IPS-20b (cell line): ENCODE measurements around the gene IL1RL2.

Source experiments
- H3K27ac ChIP-seq: one replicate; pipeline ENCODE4 v1.5.1; 2013; ENCODE audit warnings: low read length
- H3K27me3 ChIP-seq: 2 replicates; pipeline ENCODE4 v1.6.1; 2013; ENCODE audit warnings: mild to moderate bottlenecking, low read length, inconsistent platforms; ENCODE audit not compliant: insufficient read depth
- H3K36me3 ChIP-seq: 2 replicates; pipeline ENCODE4 v1.6.1; 2013; ENCODE audit warnings: low read depth, mild to moderate bottlenecking, inconsistent platforms, low read length, moderate library complexity; ENCODE audit not compliant: insufficient read depth
- H3K4me1 ChIP-seq: 2 replicates; pipeline ENCODE4 v1.6.1; 2013; ENCODE audit warnings: mild to moderate bottlenecking, control low read depth, inconsistent platforms, low read length, moderate library complexity; ENCODE audit not compliant: insufficient read depth
- H3K4me3 ChIP-seq: 2 replicates; pipeline ENCODE4 v1.5.1; 2013; ENCODE audit warnings: mild to moderate bottlenecking, low read length, inconsistent platforms
- H3K9ac ChIP-seq: 2 replicates; pipeline ENCODE4 v1.6.1; 2013; ENCODE audit warnings: low read depth, mild to moderate bottlenecking, inconsistent platforms, low read length, moderate library complexity
- H3K9me3 ChIP-seq: 2 replicates; pipeline ENCODE4 v1.6.1; 2013; ENCODE audit warnings: mild to moderate bottlenecking, low read depth, low read length, inconsistent platforms; ENCODE audit not compliant: insufficient read depth

Gene IL1RL2

DNA sequence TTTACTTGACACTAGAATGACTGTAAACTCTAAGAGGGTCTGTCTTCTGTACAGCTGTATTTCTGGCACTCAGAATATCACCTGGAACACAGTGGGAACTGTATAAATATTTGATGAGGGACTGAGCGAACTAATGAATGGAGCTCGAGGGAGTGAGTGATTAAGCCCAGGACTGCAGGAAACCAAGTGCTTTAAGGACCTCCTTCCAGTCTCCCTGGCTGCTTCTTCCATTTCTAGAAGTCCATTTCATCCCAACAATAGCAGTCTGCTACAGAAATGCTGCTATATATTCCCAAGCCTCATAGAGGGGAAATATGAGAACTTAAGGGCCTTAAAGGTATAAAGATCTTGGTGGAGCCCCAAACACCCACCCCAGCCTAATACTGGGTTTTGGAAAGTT, 2.8 kb upstream of the IL1RL2 start:
- Histone ChIP-seq H3K4me3 (no peak overlapping the region), H3K27ac (no peak overlapping the region), H3K4me1 (no peaks in the 10 kb centered on the region), H3K27me3 (peaks cover 39% of the 10 kb centered on the region), H3K9ac (no peak overlapping the region), H3K36me3 (no peaks in the 10 kb centered on the region), H3K9me3 (no peaks in the 10 kb centered on the region)

DNA sequence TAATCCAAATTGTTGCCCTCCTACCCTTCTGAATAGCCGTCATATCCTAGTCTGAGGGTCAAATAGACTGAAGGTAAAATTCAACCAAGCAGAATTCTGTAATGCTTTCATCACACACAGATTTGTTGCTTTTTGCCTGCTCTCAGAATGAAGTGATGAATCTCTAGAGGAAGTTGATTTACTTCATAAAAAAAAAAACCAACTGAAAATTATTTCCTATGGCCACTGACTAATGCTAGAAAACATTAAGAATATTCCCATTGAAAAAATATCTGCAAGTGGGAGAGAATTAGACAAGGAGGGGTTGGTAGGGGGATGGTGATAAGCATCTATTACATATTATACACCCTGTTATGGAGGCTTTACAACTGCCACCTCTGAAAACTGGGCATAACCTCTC, 2.3 kb upstream of the IL1RL2 start:
- Histone ChIP-seq H3K4me3 (no peak overlapping the region), H3K27me3 (peaks cover 43% of the 10 kb centered on the region), H3K9ac (no peak overlapping the region), H3K9me3 (no peaks in the 10 kb centered on the region), H3K27ac (no peak overlapping the region), H3K4me1 (no peaks in the 10 kb centered on the region), H3K36me3 (no peaks in the 10 kb centered on the region)

DNA sequence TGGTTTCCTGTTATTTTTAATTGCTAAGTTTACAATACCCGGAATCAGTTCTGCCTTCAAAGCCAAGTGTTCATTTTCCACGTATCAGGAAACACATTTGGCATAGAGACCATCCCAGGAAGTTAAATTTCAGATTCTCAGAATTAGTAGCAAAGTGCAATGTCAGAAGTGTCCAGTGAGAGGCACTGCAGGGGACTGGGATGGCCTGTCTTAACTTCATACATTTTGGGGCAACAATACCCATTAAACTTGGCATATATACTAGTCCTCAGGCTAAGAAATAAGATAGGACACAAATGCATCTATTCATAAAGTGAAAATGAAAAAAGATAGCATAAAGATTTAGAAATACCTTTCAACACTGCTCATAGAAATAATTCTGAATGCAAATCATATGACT, 1.5 kb upstream of the IL1RL2 start:
- Histone ChIP-seq H3K27ac (no peak overlapping the region), H3K27me3 (peaks cover 50% of the 10 kb centered on the region), H3K4me1 (no peaks in the 10 kb centered on the region)

DNA sequence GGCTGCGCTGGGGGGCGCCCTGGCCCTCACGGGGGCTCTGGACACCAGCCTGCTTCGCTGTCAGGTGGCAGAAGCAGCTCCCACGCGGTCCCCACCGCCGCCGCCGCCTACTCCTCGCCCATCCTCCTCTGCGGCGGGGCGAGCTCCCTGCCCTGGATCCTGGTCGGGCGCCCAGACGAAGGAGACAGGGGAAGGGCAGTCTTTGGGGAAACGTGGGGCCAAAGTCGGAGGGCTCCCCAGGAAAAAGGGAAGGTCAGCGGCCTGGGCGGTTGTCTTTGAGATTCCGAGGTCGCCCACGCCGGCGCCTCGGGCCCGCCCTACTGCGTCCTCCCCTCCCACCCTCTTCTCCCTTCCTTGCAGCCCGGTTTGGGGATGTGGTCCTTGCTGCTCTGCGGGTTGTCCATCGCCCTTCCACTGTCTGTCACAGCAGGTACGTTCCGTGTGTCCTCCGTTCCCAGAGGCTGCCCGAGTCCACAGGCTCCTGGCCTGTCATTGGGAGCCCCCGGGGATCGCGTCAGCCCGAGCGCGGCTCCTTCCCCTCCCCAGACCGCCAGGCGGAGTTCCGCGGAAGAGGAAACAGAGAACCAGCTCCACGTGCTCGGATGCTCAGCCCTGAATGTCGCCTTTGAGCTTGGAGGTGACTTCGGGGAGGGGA, 800 bp downstream of the IL1RL2 start:
- no peaks in the 10 kb centered on the region for H3K9me3 ChIP-seq
- H3K27me3 ChIP-seq = peaks cover 50% of the 10 kb centered on the region
- peak overlapping the region; percentile 68 for H3K4me3 ChIP-seq
- H3K4me1 ChIP-seq = no peaks in the 10 kb centered on the region
- no peaks in the 10 kb centered on the region for H3K36me3 ChIP-seq
- no peak overlapping the region for H3K9ac ChIP-seq
- no peak overlapping the region for H3K27ac ChIP-seq

More for the DNA sequence above, 1.5 kb upstream of the IL1RL2 start:
- H3K9me3 ChIP-seq = no peaks in the 10 kb centered on the region
- no peak overlapping the region for H3K4me3 ChIP-seq
- H3K9ac ChIP-seq = no peak overlapping the region
- no peaks in the 10 kb centered on the region for H3K36me3 ChIP-seq

DNA sequence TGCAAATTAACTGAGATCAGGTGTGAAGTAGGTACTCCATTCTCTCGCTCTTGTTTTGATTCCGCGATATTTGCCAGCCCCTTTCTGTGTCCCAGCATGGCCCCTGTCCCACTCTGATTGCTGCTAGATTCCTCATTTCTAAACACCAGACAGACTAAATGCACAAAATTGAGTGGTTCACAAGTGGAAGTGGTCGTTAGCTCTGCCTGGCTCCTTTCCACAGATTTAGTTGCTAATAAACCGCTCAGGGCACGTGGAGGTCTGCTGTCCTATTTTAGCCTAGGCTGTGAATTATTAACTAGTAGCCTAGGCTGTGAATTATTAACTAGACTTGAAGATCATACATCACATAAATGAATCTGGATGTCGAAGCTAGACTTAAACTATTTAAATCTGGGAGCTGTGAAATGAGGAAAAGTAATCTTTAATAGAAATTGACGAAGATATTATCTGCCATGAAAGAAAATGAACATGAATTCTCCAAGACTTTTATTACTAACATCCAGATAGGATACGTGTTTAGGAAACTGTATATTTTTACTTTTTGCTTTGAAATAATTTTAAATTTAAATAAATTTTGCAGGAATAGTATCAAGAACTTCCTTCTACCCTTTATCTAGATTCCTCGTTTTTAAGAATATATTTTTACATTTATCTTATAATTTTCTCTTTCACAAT, 3.7 kb downstream of the IL1RL2 start:
- peaks cover 45% of the 10 kb centered on the region for H3K27me3 ChIP-seq
- H3K4me1 ChIP-seq = no peaks in the 10 kb centered on the region
- H3K9me3 ChIP-seq = no peaks in the 10 kb centered on the region
- no peak overlapping the region for H3K9ac ChIP-seq
- no peak overlapping the region for H3K4me3 ChIP-seq
- no peak overlapping the region for H3K27ac ChIP-seq
- no peaks in the 10 kb centered on the region for H3K36me3 ChIP-seq

DNA sequence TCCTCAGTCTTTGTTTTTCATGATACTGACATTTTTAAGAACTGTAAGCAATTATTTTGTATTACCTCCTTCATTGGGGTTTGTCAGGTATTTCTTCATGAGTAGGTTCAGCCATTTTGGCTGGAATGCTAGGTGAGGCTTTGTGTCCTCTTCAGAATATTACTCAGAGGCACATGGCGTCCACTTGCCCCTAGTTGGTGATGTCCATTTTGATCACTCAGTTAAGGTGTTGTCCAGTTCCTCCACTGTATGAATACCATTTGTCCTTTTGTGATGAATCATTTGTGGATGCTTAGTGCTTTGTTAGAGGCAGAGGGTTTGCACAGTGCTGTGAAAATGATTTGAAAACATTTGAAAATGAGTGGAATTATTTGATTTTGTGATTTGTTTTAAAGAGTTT, 4.7 kb downstream of the IL1RL2 start:
- H3K36me3 ChIP-seq = no peaks in the 10 kb centered on the region
- H3K27ac ChIP-seq = no peak overlapping the region
- H3K4me1 ChIP-seq = no peaks in the 10 kb centered on the region
- H3K9ac ChIP-seq = no peak overlapping the region
- H3K27me3 ChIP-seq = peaks cover 36% of the 10 kb centered on the region
- H3K9me3 ChIP-seq = no peaks in the 10 kb centered on the region
- no peak overlapping the region for H3K4me3 ChIP-seq

DNA sequence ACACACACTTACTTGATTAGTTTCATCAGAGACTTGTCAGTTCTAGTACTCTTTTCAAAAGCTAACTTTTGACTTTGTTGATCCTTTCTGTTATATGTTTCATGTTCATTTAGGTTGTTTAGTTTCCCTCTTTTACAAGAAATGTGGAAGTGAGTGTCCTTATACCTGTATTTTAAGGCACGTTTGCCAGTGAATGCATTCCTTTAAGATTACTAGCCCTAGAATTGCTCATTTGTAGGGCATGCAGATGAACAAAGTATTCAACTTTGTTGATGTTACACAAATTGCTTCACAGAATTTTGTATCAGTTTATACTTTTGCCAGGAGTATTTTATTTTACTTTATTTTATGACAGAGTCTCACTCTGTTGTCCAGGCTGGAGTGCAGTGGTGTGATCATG, 6.3 kb downstream of the IL1RL2 start:
- Histone ChIP-seq H3K4me3 (no peak overlapping the region), H3K36me3 (no peaks in the 10 kb centered on the region), H3K9me3 (no peaks in the 10 kb centered on the region), H3K27ac (no peak overlapping the region), H3K27me3 (peaks cover 20% of the 10 kb centered on the region), H3K9ac (no peak overlapping the region), H3K4me1 (no peaks in the 10 kb centered on the region)

DNA sequence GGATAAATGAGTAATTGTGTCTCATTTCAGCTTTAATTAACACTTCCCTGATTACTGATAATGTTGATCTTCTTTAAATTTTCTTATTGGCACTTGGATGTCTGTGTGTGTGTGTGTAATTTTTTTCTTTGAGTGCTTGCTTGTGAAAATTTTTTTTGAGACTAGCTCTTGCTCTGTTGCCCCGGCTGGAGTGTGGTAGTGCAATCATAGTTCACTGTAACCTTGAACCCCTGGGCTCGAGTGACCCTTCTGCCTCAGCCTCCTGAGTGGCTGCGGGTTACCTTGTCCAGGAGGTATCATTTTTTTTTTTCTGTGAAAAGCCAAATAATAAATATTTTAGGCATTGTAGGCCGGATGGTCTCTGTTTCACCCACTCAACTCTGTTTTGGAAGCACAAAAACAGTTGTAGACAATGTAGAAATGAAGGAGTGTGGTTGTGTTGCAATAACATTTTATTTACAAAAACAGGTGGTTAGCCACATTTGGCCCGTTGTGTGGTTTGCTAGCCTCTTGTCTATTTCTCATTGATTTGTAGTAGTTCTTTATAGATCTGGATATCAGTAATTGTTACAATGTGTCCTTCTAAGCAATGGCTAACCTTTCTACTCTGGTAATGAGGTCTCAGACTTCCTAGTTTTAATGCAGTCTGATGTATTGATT, 7.9 kb downstream of the IL1RL2 start:
- Histone ChIP-seq H3K9ac (no peak overlapping the region), H3K27ac (no peak overlapping the region), H3K27me3 (peaks cover 6% of the 10 kb centered on the region; the same call in 1 of the 2 replicates), H3K9me3 (no peaks in the 10 kb centered on the region), H3K4me3 (no peak overlapping the region), H3K4me1 (no peaks in the 10 kb centered on the region), H3K36me3 (no peaks in the 10 kb centered on the region)

DNA sequence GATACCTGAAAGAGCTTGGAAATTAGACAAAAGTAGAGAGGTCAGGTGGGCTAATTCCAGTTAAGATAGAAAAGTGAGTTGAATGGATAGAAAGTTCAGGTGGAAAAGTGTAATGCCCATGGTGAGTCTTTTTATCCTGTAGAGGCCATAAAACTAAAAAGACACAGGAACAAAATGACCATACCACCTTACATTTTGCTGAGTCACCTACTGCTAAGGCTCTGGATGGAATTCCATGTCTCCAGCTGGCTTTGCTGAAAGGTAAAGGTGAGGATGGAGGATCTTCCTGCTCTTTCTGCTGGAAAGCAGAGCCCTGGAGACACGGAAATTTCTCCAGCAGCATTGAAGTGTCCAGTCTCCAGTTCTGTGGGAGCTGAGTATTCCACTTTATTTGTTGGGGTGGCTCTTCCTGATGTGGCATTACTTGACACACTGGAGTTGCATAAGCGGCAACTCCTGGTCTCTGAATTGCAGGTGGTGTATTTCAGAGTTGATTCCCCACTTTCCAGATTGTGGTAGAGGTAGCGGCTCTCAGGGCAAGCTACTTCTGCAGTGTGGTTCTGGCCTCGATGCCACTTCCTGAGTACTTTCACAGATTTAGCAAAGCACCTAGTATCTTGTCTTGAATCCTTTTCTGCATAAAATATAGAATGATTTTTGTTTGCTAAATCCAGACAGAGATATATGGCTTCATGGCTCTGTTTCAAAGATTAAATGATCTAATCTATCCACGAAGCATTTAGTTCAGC, 10.7 kb downstream of the IL1RL2 start:
- no peaks in the 10 kb centered on the region for H3K27me3 ChIP-seq
- no peaks in the 10 kb centered on the region for H3K36me3 ChIP-seq
- no peak overlapping the region for H3K27ac ChIP-seq
- no peak overlapping the region for H3K4me3 ChIP-seq
- H3K4me1 ChIP-seq = no peaks in the 10 kb centered on the region
- H3K9me3 ChIP-seq = no peaks in the 10 kb centered on the region
- no peak overlapping the region for H3K9ac ChIP-seq

DNA sequence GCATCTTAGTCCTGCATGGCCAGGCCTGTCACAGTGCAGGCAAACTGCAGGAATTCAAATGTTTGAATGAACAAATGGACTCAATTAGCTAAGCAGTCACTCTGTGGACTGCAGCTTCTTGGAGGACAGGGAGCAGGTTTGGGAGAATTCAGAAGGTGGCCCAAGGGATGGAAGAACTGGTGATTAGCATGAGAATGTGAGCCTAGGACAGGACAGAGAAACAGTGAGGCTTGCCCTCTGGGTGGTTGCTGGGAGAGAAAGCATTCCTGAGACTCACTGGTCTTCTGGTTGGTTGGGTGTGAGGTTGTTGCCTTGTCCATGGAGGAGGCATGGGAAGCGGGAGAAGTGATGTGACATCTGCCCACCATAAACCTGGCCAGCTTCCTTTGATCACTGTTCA, 13.7 kb downstream of the IL1RL2 start:
- no peaks in the 10 kb centered on the region for H3K4me1 ChIP-seq
- H3K27ac ChIP-seq = no peak overlapping the region
- no peaks in the 10 kb centered on the region for H3K36me3 ChIP-seq
- no peaks in the 10 kb centered on the region for H3K27me3 ChIP-seq
- no peaks in the 10 kb centered on the region for H3K9me3 ChIP-seq
- H3K9ac ChIP-seq = no peak overlapping the region
- no peak overlapping the region for H3K4me3 ChIP-seq

DNA sequence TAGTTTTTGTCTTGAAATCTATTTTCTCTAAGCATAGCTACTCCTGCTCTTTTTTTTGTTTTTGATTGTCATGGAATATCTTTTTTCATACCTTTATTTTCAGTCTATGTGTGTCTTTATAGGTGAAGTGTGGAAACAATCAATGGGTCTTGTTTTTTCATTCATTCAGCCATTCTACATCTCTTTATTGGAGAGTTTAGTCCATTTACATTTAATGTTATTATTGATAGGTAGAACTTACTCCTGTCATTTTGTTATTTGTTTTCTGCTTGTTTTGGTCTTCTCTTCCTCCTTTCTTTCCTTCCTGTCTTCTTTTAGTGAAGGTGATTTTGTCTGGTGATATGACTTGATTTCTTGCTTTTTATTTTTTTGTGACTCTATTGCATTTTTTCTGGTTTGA, 17.8 kb downstream of the IL1RL2 start:
- Histone ChIP-seq H3K4me3 (no peak overlapping the region), H3K4me1 (no peaks in the 10 kb centered on the region), H3K9ac (no peak overlapping the region), H3K9me3 (no peaks in the 10 kb centered on the region), H3K27me3 (no peaks in the 10 kb centered on the region), H3K27ac (no peak overlapping the region), H3K36me3 (no peaks in the 10 kb centered on the region)
